CD4-positive, alpha-beta memory T cell (primary cell): ENCODE measurements around the gene CFAP58. TPM values are rescaled to one million over a fixed set of nuclear protein-coding genes. Genes with fewer than 3 reads are reported as not detected.

Experiments
- CTCF ChIA-PET: fragments of 350-600 bp; sonication (Branson Sonifier 250); formaldehyde crosslinking; loops from one replicate; lab custom pipeline; 2021; ENCODE audit warnings: inconsistent platforms; ENCODE audit not compliant: partially characterized antibody; lab: Charles Lee
- POLR2A ChIA-PET: fragments of 350-600 bp; sonication (Branson Sonifier 250); formaldehyde crosslinking; loops from one replicate; lab custom pipeline; 2021; ENCODE audit not compliant: partially characterized antibody; lab: Charles Lee
- DNase-seq, 5 donors: peaks; one replicate each; pipeline versions ENCODE4 v3.0.0 to v3.0.0-alpha.2; 2020 to 2022; ENCODE audit warnings: mixed read lengths in 1 of 5
- H3K27ac ChIP-seq: one replicate; pipeline ENCODE4 v1.7.0; 2013; ENCODE audit warnings: low read depth, low read length
- H3K27me3 ChIP-seq: 2 replicates; pipeline ENCODE4 v1.7.0; 2013; ENCODE audit warnings: mild to moderate bottlenecking, low read length, moderate library complexity; ENCODE audit not compliant: insufficient read depth
- H3K36me3 ChIP-seq: 2 replicates; pipeline ENCODE4 v1.7.0; 2013; ENCODE audit warnings: mild to moderate bottlenecking, low read length, moderate library complexity; ENCODE audit not compliant: insufficient read depth
- H3K4me1 ChIP-seq: 2 replicates; pipeline ENCODE4 v1.7.0; 2013; ENCODE audit warnings: mild to moderate bottlenecking, low read length, moderate library complexity; ENCODE audit not compliant: insufficient read depth
- H3K4me3 ChIP-seq, 2 donors: one replicate each; pipeline ENCODE4 v1.7.0; 2013; ENCODE audit warnings: low read length in 2 of 2, mild to moderate bottlenecking in 1 of 2
- H3K9me3 ChIP-seq, 2 donors: one replicate each; pipeline ENCODE4 v1.7.0; 2013; ENCODE audit warnings: low read length in 2 of 2, control low read depth in 1 of 2; ENCODE audit not compliant: control insufficient read depth in 1 of 2
- H3K27ac Mint-ChIP-seq, 7 donors: one replicate each; pipeline ENCODE4 v1.8.0; 2020 to 2021; ENCODE audit warnings: mixed read lengths in 7 of 7, mild to moderate bottlenecking in 6 of 7, inconsistent platforms in 3 of 7, moderate library complexity in 3 of 7
- H3K27me3 Mint-ChIP-seq, 2 donors: one replicate each; pipeline ENCODE4 v1.8.0; 2020 to 2021; ENCODE audit warnings: mixed read lengths in 2 of 2
- H3K36me3 Mint-ChIP-seq, 2 donors: one replicate each; pipeline ENCODE4 v1.8.0; 2020 to 2021; ENCODE audit warnings: mixed read lengths in 2 of 2, inconsistent platforms in 1 of 2, mild to moderate bottlenecking in 1 of 2
- H3K4me1 Mint-ChIP-seq, 4 donors: one replicate each; pipeline ENCODE4 v1.8.0; 2020 to 2021; ENCODE audit warnings: mixed read lengths in 4 of 4, mild to moderate bottlenecking in 1 of 4
- H3K4me3 Mint-ChIP-seq, 8 donors: one replicate each; pipeline ENCODE4 v1.8.0; 2020 to 2021; ENCODE audit warnings: mixed read lengths in 8 of 8, mild to moderate bottlenecking in 7 of 8, moderate library complexity in 6 of 8, inconsistent platforms in 3 of 8
- H3K9me3 Mint-ChIP-seq, 8 donors: one replicate each; pipeline ENCODE4 v1.8.0; 2020 to 2021; ENCODE audit warnings: mixed read lengths in 8 of 8, mild to moderate bottlenecking in 5 of 8, inconsistent platforms in 3 of 8, moderate library complexity in 1 of 8
- intact Hi-C: fragments of 100-400 bp; cut with micrococcal nuclease; formaldehyde crosslinking; loops from one replicate; pipeline ENCODE4 v1.15.1; 2023
- polyA plus RNA-seq, 2 donors: library from polyadenylated mRNA; unstranded; fragments of 300-500 nt; fragmentation: Illumina TruSeq; gene quantifications; one replicate each; pipeline ENCODE4 v1.2.3, GENCODE V29; 2021
- total RNA-seq, 2 experiments: library from RNA; stranded (reverse); gene quantifications; one replicate each; pipeline ENCODE4 v1.2.3, GENCODE V29; 2021

The CFAP58 gene
- total and polyA plus RNA-seq, 4 experiments from 2014 or later: not detected

DNA sequence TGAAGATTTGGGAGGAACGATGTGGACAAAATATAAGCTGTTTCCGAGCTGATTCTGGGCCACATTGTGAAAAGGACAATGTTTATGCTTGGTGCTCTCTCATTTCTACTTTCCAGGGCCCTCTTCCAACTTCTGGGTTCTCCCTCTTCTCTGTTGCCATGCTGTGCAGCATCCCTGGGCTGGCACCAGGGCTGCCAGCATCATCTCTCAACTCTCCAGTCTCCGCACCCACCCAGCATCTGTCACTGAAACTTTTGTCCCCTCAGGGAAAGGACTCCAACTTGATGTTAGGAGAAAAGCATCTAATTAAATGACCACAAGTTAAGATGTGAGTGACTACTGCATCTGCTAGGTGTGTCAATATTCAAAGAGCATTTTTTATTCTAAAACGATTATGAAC lies 26.7 kb downstream of the CFAP58 start:
- no peaks in the 10 kb centered on the region for H3K4me1 ChIP-seq
- no peaks in the 10 kb centered on the region for H3K36me3 ChIP-seq
- H3K27me3 Mint-ChIP-seq: peaks cover 17 to 33% of the 10 kb centered on the region in 2 donors
- DNase-seq: no peak
- H3K27me3 ChIP-seq: no peaks in the 10 kb centered on the region
- H3K9me3 Mint-ChIP-seq: peaks cover 0 to 3% (median 0%) of the 10 kb centered on the region in 8 donors
- POLR2A ChIA-PET: no interaction called here
- H3K4me3 Mint-ChIP-seq: no peak overlapping the region
- intact Hi-C loops: no loop called here
- H3K27ac ChIP-seq: no peak overlapping the region
- CTCF ChIA-PET: no interaction called here
- H3K9me3 ChIP-seq: no peaks in the 10 kb centered on the region
- H3K4me3 ChIP-seq: no peak overlapping the region
- H3K36me3 Mint-ChIP-seq: no peaks in the 10 kb centered on the region
- no peak overlapping the region for H3K27ac Mint-ChIP-seq
- peaks cover 0 to 11% (median 2%) of the 10 kb centered on the region in 4 donors for H3K4me1 Mint-ChIP-seq

DNA sequence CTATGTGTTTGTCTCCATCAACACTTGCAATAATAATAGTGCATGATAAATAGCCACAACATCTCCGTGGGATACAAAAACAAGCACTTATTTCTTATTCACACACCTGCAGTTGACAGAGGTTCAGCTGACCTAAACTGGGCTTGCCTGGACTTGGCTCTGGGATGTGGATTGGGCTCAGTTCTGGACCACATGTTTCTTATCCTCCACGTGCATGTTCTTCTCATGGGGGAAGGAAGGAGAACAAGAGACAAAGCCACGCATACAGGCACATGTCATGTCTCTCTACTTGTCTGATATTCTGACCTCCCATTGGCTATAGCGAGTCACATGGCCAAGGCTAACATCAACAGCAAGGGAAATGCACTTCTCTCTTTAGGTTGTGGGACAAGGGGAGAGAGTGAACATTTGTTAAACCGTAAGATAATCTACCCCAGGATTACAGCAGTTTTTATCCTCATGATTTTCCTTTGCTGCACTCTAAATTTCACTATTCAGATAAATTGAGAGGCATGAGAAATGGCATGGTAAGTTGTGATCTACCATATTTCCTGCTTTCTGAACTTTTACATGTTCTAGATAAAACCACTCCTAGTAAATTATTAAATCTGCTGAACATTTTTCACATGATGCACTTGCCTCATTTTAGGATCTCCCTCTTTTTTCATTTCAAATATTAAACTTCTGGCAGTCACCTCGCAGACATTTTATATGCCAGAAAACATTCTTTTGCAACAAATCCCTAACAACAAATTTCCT lies 33.7 kb downstream of the CFAP58 start:
- Mint-ChIP-seq H3K27ac (peak overlapping the region in 3 of 7 donors; percentile 51 to 76 (median 63)), H3K4me3 (peak overlapping the region in 4 of 8 donors; percentile 1 to 71 (median 50)), H3K4me1 (peaks cover 0 to 40% (median 9%) of the 10 kb centered on the region in 4 donors), H3K9me3 (peaks cover 0 to 3% (median 0%) of the 10 kb centered on the region in 8 donors), H3K27me3 (peaks cover 15 to 28% of the 10 kb centered on the region in 2 donors), H3K36me3 (no peaks in the 10 kb centered on the region)
- Histone ChIP-seq H3K27me3 (no peaks in the 10 kb centered on the region), H3K27ac (no peak overlapping the region), H3K9me3 (no peaks in the 10 kb centered on the region), H3K4me3 (no peak overlapping the region), H3K4me1 (peaks cover 14% of the 10 kb centered on the region), H3K36me3 (no peaks in the 10 kb centered on the region)
- ChIA-PET POLR2A (no interaction called here), CTCF (no interaction called here)
- intact Hi-C loops: no loop called here
- DNase-seq: peak in 3 of 5 donors; percentile 2 to 9 (median 6)

DNA sequence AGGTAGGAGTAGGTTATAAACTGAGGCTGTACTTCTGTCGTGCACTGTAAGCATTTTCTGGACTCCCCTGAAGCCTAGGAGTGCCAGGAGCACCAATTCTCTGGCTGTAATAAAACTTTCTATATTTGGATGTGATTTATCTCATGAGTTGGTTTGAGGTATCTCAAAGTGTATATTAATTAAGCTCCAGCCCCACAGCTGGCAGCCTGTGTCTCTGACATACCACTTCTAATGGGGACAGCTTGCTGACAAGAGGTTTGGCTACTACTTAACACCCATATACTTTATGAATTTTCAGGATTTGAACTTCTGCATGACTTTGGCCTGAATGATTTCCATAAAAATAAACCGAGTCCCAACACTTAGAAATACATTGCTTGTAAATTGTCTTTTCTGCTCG lies 35.2 kb downstream of the CFAP58 start:
- peaks cover 14% of the 10 kb centered on the region for H3K4me1 ChIP-seq
- H3K36me3 ChIP-seq: no peaks in the 10 kb centered on the region
- Mint-ChIP-seq H3K36me3 (no peaks in the 10 kb centered on the region), H3K4me1 (peaks cover 0 to 40% (median 9%) of the 10 kb centered on the region in 4 donors), H3K27ac (no peak overlapping the region), H3K27me3 (peaks cover 20 to 36% of the 10 kb centered on the region in 2 donors), H3K4me3 (peak overlapping the region in 2 of 8 donors; percentile 2 to 4), H3K9me3 (peaks cover 0 to 3% (median 0%) of the 10 kb centered on the region in 8 donors)
- no peaks in the 10 kb centered on the region for H3K27me3 ChIP-seq
- no peak for DNase-seq
- H3K27ac ChIP-seq: no peak overlapping the region
- intact Hi-C loops: no loop called here
- CTCF ChIA-PET: no interaction called here
- no peak overlapping the region for H3K4me3 ChIP-seq
- POLR2A ChIA-PET: no interaction called here
- H3K9me3 ChIP-seq: no peaks in the 10 kb centered on the region

DNA sequence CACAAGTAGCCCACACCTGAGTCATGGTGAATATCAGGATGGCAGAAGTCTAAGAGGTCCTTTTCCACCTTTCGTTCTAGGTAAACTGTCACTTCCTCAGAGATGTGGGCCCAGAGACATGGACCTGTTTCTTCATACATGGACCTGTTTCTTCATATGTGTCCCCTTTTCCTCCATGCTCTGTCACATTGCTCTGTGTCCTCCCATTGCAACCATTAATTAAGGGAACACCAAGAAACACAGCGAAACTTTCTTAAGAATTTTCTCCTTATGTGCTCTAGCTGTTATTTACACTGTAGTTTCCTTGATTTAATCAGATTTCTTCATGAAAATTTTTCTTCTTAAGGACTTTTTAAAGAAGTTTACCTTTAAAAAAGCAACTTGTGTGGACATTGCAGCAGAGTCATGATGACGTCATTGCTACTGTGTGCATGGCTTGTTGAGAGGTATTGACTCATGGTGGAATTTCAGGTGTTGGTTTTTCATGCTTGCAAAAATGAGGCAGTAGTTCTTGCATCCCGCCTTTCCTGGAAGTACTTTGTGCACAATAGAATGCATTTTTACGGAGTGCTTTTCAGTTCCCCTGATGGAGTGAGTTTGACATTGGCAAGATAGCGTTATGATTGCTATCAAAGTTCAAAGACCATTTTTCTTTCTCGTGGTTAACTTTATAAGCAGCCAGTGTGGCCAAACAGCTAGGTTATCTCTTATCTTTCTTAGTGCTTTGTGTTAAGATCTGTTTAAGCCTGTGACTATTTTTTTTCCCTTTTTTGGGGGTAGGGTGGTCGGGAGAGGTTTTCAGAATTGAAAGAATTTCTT lies 37.7 kb downstream of the CFAP58 start:
- no peak for DNase-seq
- POLR2A ChIA-PET: no interaction called here
- Histone ChIP-seq H3K36me3 (no peaks in the 10 kb centered on the region), H3K27ac (no peak overlapping the region), H3K27me3 (no peaks in the 10 kb centered on the region), H3K9me3 (no peaks in the 10 kb centered on the region), H3K4me3 (no peak overlapping the region), H3K4me1 (peaks cover 14% of the 10 kb centered on the region)
- peak overlapping the region in 2 of 8 donors; percentile 20 to 32 for H3K4me3 Mint-ChIP-seq
- CTCF ChIA-PET: no interaction called here
- intact Hi-C loops: no loop called here
- no peaks in the 10 kb centered on the region for H3K36me3 Mint-ChIP-seq
- no peak overlapping the region for H3K27ac Mint-ChIP-seq
- peaks cover 0 to 36% (median 7%) of the 10 kb centered on the region in 4 donors for H3K4me1 Mint-ChIP-seq
- peaks cover 14 to 31% of the 10 kb centered on the region in 2 donors for H3K27me3 Mint-ChIP-seq
- no peaks in the 10 kb centered on the region for H3K9me3 Mint-ChIP-seq

DNA sequence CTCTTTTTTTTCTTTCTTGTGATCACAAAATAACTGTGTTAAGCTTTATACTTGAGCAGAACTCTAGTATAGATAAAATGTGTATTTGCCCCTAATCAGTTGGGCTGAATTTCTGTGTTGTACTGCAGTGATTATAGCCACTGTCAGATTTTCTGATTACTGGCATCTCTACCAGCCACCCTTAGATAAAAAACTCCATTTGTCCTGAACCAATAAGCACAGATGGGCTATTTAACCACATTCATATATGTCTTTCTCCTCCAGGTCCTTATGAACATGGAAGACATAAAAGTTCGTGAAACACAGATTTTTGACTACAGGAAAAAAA lies 38.3 kb downstream of the CFAP58 start:
- peaks cover 0 to 33% (median 7%) of the 10 kb centered on the region in 4 donors for H3K4me1 Mint-ChIP-seq
- Histone ChIP-seq H3K27ac (no peak overlapping the region), H3K36me3 (no peaks in the 10 kb centered on the region), H3K4me3 (no peak overlapping the region), H3K27me3 (no peaks in the 10 kb centered on the region), H3K4me1 (peaks cover 14% of the 10 kb centered on the region), H3K9me3 (no peaks in the 10 kb centered on the region)
- DNase-seq: no peak
- H3K4me3 Mint-ChIP-seq: peak overlapping the region in 2 of 8 donors; percentile 20 to 32
- peaks cover 13 to 28% of the 10 kb centered on the region in 2 donors for H3K27me3 Mint-ChIP-seq
- POLR2A ChIA-PET: no interaction called here
- intact Hi-C loops: no loop called here
- H3K36me3 Mint-ChIP-seq: no peaks in the 10 kb centered on the region
- CTCF ChIA-PET: no interaction called here
- no peaks in the 10 kb centered on the region for H3K9me3 Mint-ChIP-seq
- H3K27ac Mint-ChIP-seq: no peak overlapping the region

DNA sequence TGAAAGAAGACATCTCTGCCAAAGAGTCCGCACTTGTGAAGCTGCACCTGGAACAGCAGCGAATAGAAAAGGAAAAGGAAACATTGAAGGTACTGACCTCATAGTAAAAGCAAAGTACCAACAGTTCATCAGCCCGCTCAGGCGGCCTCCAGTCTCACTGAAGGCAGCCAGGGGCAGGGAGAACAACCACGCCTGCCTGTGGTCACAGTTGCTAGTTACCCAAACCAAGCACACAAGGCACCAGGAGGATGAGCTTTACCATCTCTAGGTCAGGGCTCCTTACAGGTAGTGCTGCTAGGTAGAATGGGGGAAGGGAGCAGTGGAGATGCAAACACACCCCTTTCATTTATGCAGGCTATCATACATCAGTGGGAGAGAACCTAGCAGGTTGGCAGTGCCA lies 39.8 kb downstream of the CFAP58 start:
- peaks cover 13 to 27% of the 10 kb centered on the region in 2 donors for H3K27me3 Mint-ChIP-seq
- no peak overlapping the region for H3K4me3 Mint-ChIP-seq
- Histone ChIP-seq H3K27me3 (no peaks in the 10 kb centered on the region), H3K9me3 (no peaks in the 10 kb centered on the region), H3K27ac (no peak overlapping the region), H3K4me3 (no peak overlapping the region), H3K4me1 (no peaks in the 10 kb centered on the region), H3K36me3 (no peaks in the 10 kb centered on the region)
- H3K36me3 Mint-ChIP-seq: no peaks in the 10 kb centered on the region
- CTCF ChIA-PET: no interaction called here
- DNase-seq: no peak
- POLR2A ChIA-PET: no interaction called here
- no peaks in the 10 kb centered on the region for H3K9me3 Mint-ChIP-seq
- H3K4me1 Mint-ChIP-seq: peaks cover 0 to 21% (median 3%) of the 10 kb centered on the region in 4 donors
- no peak overlapping the region for H3K27ac Mint-ChIP-seq
- intact Hi-C loops: no loop called here

DNA sequence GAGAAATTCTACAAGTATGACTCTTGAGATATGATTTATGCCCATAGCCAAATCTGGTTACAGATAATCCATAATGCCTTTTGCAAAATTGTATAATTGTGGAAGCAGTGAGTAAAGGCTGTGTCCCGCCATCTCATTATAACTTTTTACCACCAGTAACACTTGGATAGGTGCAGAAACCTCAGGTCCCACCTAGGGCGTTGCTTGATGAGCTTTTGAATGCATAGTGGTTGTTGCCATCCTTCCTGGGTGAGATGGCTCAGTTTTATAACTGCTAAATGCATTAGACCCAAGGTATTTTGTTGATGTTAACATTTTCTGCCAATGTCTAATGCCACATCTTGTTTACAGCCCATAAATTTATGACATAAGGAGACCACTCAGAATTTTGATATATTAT lies 42.9 kb downstream of the CFAP58 start:
- no peaks in the 10 kb centered on the region for H3K9me3 Mint-ChIP-seq
- H3K4me1 Mint-ChIP-seq: peaks cover 0 to 5% (median 2%) of the 10 kb centered on the region in 4 donors
- Histone ChIP-seq H3K4me3 (no peak overlapping the region), H3K27me3 (no peaks in the 10 kb centered on the region), H3K4me1 (no peaks in the 10 kb centered on the region), H3K9me3 (no peaks in the 10 kb centered on the region), H3K36me3 (no peaks in the 10 kb centered on the region), H3K27ac (no peak overlapping the region)
- intact Hi-C loops: no loop called here
- H3K36me3 Mint-ChIP-seq: no peaks in the 10 kb centered on the region
- H3K4me3 Mint-ChIP-seq: no peak overlapping the region
- no peak for DNase-seq
- peaks cover 18 to 43% of the 10 kb centered on the region in 2 donors for H3K27me3 Mint-ChIP-seq
- H3K27ac Mint-ChIP-seq: no peak overlapping the region
- CTCF ChIA-PET: no interaction called here
- POLR2A ChIA-PET: no interaction called here
